Esophagus muscularis mucosa (tissue), 4 donors: Measurements from ENCODE around the gene BRINP1.

Source experiments
- CTCF ChIP-seq, 3 experiments: fragments of 200-600 bp in 2 of 3; fragments of 450-650 bp in 1 of 3; sonication (generic) in 2 of 3; IDR thresholded peaks; one replicate each; pipeline ENCODE4 v1.5.1; 2017 to 2019; ENCODE audit warnings: antibody characterized with exemption in 3 of 3, mild to moderate bottlenecking in 2 of 3, moderate library complexity in 1 of 3
- EP300 ChIP-seq: sonication (generic); formaldehyde crosslinking; IDR thresholded peaks from one replicate; pipeline ENCODE4 v1.6.1; 2017; ENCODE audit warnings: antibody characterized with exemption
- POLR2A ChIP-seq: fragments of 450-650 bp; IDR thresholded peaks from one replicate; pipeline ENCODE4 v1.6.1; 2017; ENCODE audit warnings: antibody characterized with exemption, moderate library complexity, mild to moderate bottlenecking, low read depth
- POLR2AphosphoS5 ChIP-seq, 2 donors: sonication (generic); formaldehyde crosslinking; IDR thresholded peaks; one replicate each; pipeline ENCODE4 v1.6.1; 2017; ENCODE audit warnings: antibody characterized with exemption in 2 of 2

- TF ChIP-seq POLR2AphosphoS5 (IDR thresholded peaks at IDR 0.05) (no peak), POLR2A (no peak), CTCF (IDR thresholded peaks at IDR 0.05) (no peak), EP300 (no peak)
These were observed 3.7 kb upstream of the BRINP1 start for GRCh38 chr9:119372951-119373350.
